H1 (cell line): ENCODE results near the gene NRDE2. TPM values are rescaled to one million over a fixed set of nuclear protein-coding genes. Genes with fewer than 3 reads are reported as not detected.

Experiments used
- CTCF ChIA-PET: fragments of 300-600 bp; sonication (Branson Sonifier 250); formaldehyde crosslinking; loops from one replicate; lab custom pipeline; 2021; ENCODE audit not compliant: partially characterized antibody; lab: Charles Lee
- POLR2A ChIA-PET: fragments of 300-600 bp; sonication (Branson Sonifier 250); formaldehyde crosslinking; loops from one replicate; lab custom pipeline; 2021; ENCODE audit warnings: inconsistent platforms; ENCODE audit not compliant: partially characterized antibody; lab: Charles Lee
- DNase-seq, 2 experiments: peaks; one replicate each; pipeline versions ENCODE4 v3.0.0 to v3.0.0-alpha.2; 2010 to 2022; ENCODE audit warnings: low spot score in 2 of 2, low read depth in 1 of 2, mixed read lengths in 1 of 2
- FAIRE-seq: peaks from 2 replicates; lab custom pipeline; 2011; peaks lifted over from hg19 to GRCh38; lab: Jason Lieb, UNC
- H2AFZ ChIP-seq: 2 replicates; pipeline ENCODE4 v1.8.1; 2012; ENCODE audit warnings: low read length, inconsistent platforms
- H2AK5ac ChIP-seq: 2 replicates; pipeline ENCODE4 v1.6.1; 2013; ENCODE audit warnings: low read depth, low read length
- H2BK120ac ChIP-seq: replicated peaks from 2 replicates; pipeline ENCODE3; 2013; ENCODE audit warnings: low read depth, low read length, inconsistent platforms
- H2BK12ac ChIP-seq: 2 replicates; pipeline ENCODE4 v1.6.1; 2013; ENCODE audit warnings: low read depth, low read length
- H2BK15ac ChIP-seq: 2 replicates; pipeline ENCODE4 v1.6.1; 2013; ENCODE audit warnings: low read length
- H2BK20ac ChIP-seq: 2 replicates; pipeline ENCODE4 v1.6.1; 2013; ENCODE audit warnings: low read length
- H2BK5ac ChIP-seq: 2 replicates; pipeline ENCODE4 v1.6.1; 2013; ENCODE audit warnings: low read depth, low read length
- H3K14ac ChIP-seq: 2 replicates; pipeline ENCODE4 v1.6.1; 2013; ENCODE audit warnings: inconsistent platforms; ENCODE audit not compliant: insufficient read length
- H3K18ac ChIP-seq: 2 replicates; pipeline ENCODE4 v1.6.1; 2013; ENCODE audit warnings: low read length; ENCODE audit errors: extremely low read depth
- H3K23ac ChIP-seq: 2 replicates; pipeline ENCODE4 v1.6.1; 2013; ENCODE audit warnings: inconsistent platforms; ENCODE audit not compliant: insufficient read length
- H3K23me2 ChIP-seq: 2 replicates; pipeline ENCODE4 v1.6.1; 2013; ENCODE audit warnings: low read depth, low read length
- H3K27ac ChIP-seq: 2 replicates; pipeline ENCODE4 v1.6.1; 2011; ENCODE audit warnings: low read depth, low read length, inconsistent platforms
- H3K27me3 ChIP-seq, 4 experiments: replicated peaks in 1 of 4; 1 replicate in 1 of 4; 2 replicates in 3 of 4; pipeline versions ENCODE4 v1.6.1 to v1.8.1; 2011 to 2013; ENCODE audit warnings: low read length in 3 of 4, mild to moderate bottlenecking in 3 of 4, inconsistent platforms in 2 of 4, mixed read lengths in 2 of 4, moderate library complexity in 1 of 4; ENCODE audit not compliant: control insufficient read depth in 3 of 4, insufficient read depth in 3 of 4; ENCODE audit errors: extremely low read depth in 1 of 4
- H3K36me3 ChIP-seq, 4 experiments: 2 replicates each; pipeline versions ENCODE4 v1.6.1 to v1.8.1; 2011 to 2013; ENCODE audit warnings: mild to moderate bottlenecking in 4 of 4, low read length in 3 of 4, moderate library complexity in 2 of 4, control low read depth in 1 of 4, inconsistent platforms in 1 of 4; ENCODE audit not compliant: insufficient read depth in 4 of 4, control insufficient read depth in 2 of 4
- H3K4ac ChIP-seq: replicated peaks from 2 replicates; pipeline ENCODE3; 2013; ENCODE audit warnings: low read length, low read depth, mixed read lengths, inconsistent platforms; ENCODE audit not compliant: insufficient read length
- H3K4me1 ChIP-seq, 4 experiments: replicated peaks in 1 of 4; 1 replicate in 1 of 4; 2 replicates in 3 of 4; pipeline versions ENCODE4 v1.6.1 to v1.8.1; 2011 to 2013; ENCODE audit warnings: low read length in 3 of 4, inconsistent platforms in 2 of 4, mixed read lengths in 1 of 4; ENCODE audit not compliant: insufficient read depth in 4 of 4, control insufficient read depth in 3 of 4
- H3K4me2 ChIP-seq, 2 experiments: 2 replicates each; pipeline versions ENCODE4 v1.6.1 to v1.8.1; 2011 to 2013; ENCODE audit warnings: low read depth in 2 of 2, low read length in 2 of 2, control low read depth in 1 of 2, inconsistent platforms in 1 of 2, mild to moderate bottlenecking in 1 of 2; ENCODE audit not compliant: insufficient read depth in 1 of 2
- H3K4me3 ChIP-seq, 4 experiments: fragments of 200-600, 300-600 bp in 1 of 4; sonication (generic), shearing (Covaris generic), sonication (Bioruptor Twin) in 1 of 4; 2 replicates each; pipeline versions ENCODE4 v1.5.1 to v1.8.1; 2011 to 2016; ENCODE audit warnings: low read length in 4 of 4, low read depth in 3 of 4, control low read depth in 2 of 4, inconsistent platforms in 2 of 4, mild to moderate bottlenecking in 2 of 4, mixed read lengths in 1 of 4, moderate library complexity in 1 of 4; ENCODE audit not compliant: insufficient read depth in 2 of 4; ENCODE audit errors: extremely low read depth in 1 of 4
- H3K56ac ChIP-seq: replicated peaks from 2 replicates; pipeline ENCODE3; 2013; ENCODE audit warnings: low read depth, mild to moderate bottlenecking, mixed read lengths, low read length, inconsistent platforms; ENCODE audit not compliant: insufficient read length
- H3K79me1 ChIP-seq: 2 replicates; pipeline ENCODE4 v1.6.1; 2013; ENCODE audit warnings: low read depth, low read length, control low read depth
- H3K79me2 ChIP-seq, 2 experiments: 2 replicates each; pipeline versions ENCODE4 v1.6.1 to v1.8.1; 2012 to 2013; ENCODE audit warnings: low read length in 2 of 2, mild to moderate bottlenecking in 2 of 2, inconsistent platforms in 1 of 2; ENCODE audit not compliant: insufficient read depth in 2 of 2, control insufficient read depth in 1 of 2
- H3K9ac ChIP-seq, 4 experiments: replicated peaks in 1 of 4; 1 replicate in 1 of 4; 2 replicates in 3 of 4; pipeline versions ENCODE4 v1.6.1 to v1.8.1; 2011 to 2013; ENCODE audit warnings: low read depth in 3 of 4, low read length in 3 of 4, control low read depth in 2 of 4, mild to moderate bottlenecking in 2 of 4, moderate library complexity in 2 of 4, inconsistent platforms in 1 of 4; ENCODE audit errors: extremely low read depth in 1 of 4
- H3K9me3 ChIP-seq, 2 experiments: 2 replicates each; pipeline versions ENCODE4 v1.6.1 to v1.8.1; 2012 to 2013; ENCODE audit warnings: mild to moderate bottlenecking in 2 of 2, moderate library complexity in 2 of 2, control low read depth in 1 of 2, inconsistent platforms in 1 of 2, low read depth in 1 of 2, low read length in 1 of 2, mixed read lengths in 1 of 2; ENCODE audit not compliant: insufficient read depth in 2 of 2
- H4K20me1 ChIP-seq, 2 experiments: replicated peaks in 1 of 2; 2 replicates each; pipeline versions ENCODE3 to v1.8.1; 2011 to 2013; ENCODE audit warnings: inconsistent platforms in 2 of 2, low read length in 2 of 2, mild to moderate bottlenecking in 1 of 2; ENCODE audit not compliant: insufficient read depth in 2 of 2, control insufficient read depth in 1 of 2
- H4K5ac ChIP-seq: 2 replicates; pipeline ENCODE4 v1.6.1; 2013; ENCODE audit warnings: low read length, low read depth, mixed read lengths, inconsistent platforms; ENCODE audit not compliant: insufficient read length
- H4K8ac ChIP-seq: 2 replicates; pipeline ENCODE4 v1.8.0; 2013; ENCODE audit warnings: mild to moderate bottlenecking, moderate library complexity, low read length, inconsistent platforms; ENCODE audit not compliant: insufficient read depth; ENCODE audit errors: extremely low read depth
- H4K91ac ChIP-seq: replicated peaks from 2 replicates; pipeline ENCODE3; 2013; ENCODE audit warnings: low read length, mixed read lengths, inconsistent platforms; ENCODE audit not compliant: insufficient read length
- CHD2 ChIP-seq: IDR thresholded peaks from 2 replicates; pipeline ENCODE4 v1.6.1; 2012; ENCODE audit warnings: low read length, improper control_type of control experiment
- CREB1 ChIP-seq: IDR thresholded peaks from 2 replicates; pipeline ENCODE4 v1.6.1; 2012; ENCODE audit warnings: inconsistent platforms
- JUND ChIP-seq: IDR thresholded peaks from 2 replicates; pipeline ENCODE4 v1.6.1; 2011; ENCODE audit warnings: mild to moderate bottlenecking, improper control_type of control experiment, low read length
- MAFK ChIP-seq: IDR thresholded peaks from 2 replicates; pipeline ENCODE4 v1.6.1; 2012; ENCODE audit warnings: low read depth, mild to moderate bottlenecking, improper control_type of control experiment, low read length
- NANOG ChIP-seq: IDR thresholded peaks from 2 replicates; pipeline ENCODE4 v1.6.1; 2011; ENCODE audit warnings: low read length, low read depth, mild to moderate bottlenecking, inconsistent platforms; ENCODE audit not compliant: insufficient read depth, poor library complexity, severe bottlenecking
- NRF1 ChIP-seq: IDR thresholded peaks from 2 replicates; pipeline ENCODE4 v1.6.1; 2011; ENCODE audit warnings: mild to moderate bottlenecking, low read depth, low read length, improper control_type of control experiment
- POLR2A ChIP-seq, 2 experiments: IDR thresholded peaks; 1 replicate in 1 of 2; 2 replicates in 1 of 2; pipeline ENCODE4 v1.6.1; 2011; ENCODE audit warnings: low read depth in 2 of 2, low read length in 2 of 2, mild to moderate bottlenecking in 2 of 2; ENCODE audit errors: control extremely low read depth in 1 of 2
- RFX5 ChIP-seq: IDR thresholded peaks from 2 replicates; pipeline ENCODE4 v1.6.1; 2011; ENCODE audit warnings: low read depth, low read length, improper control_type of control experiment, borderline replicate concordance
- RNF2 ChIP-seq: fragments of 200-900, 300-1000 bp; sonication (generic); IDR thresholded peaks from 2 replicates; pipeline ENCODE4 v1.7.1; 2016; ENCODE audit warnings: borderline replicate concordance, low read depth, mild to moderate bottlenecking, antibody characterized with exemption, low read length; ENCODE audit not compliant: poor library complexity, severe bottlenecking; ENCODE audit errors: missing control alignments
- SIN3A ChIP-seq, 2 experiments: IDR thresholded peaks in 1 of 2; conservative IDR thresholded peaks in 1 of 2; 2 replicates each; pipeline ENCODE4 v1.6.1; 2011 to 2012; ENCODE audit warnings: low read length in 2 of 2, improper control_type of control experiment in 1 of 2, low read depth in 1 of 2, mild to moderate bottlenecking in 1 of 2
- SRF ChIP-seq: IDR thresholded peaks from 2 replicates; pipeline ENCODE4 v1.6.1; 2011; ENCODE audit warnings: mild to moderate bottlenecking, low read depth, low read length, moderate library complexity
- TEAD4 ChIP-seq: IDR thresholded peaks from 2 replicates; pipeline ENCODE4 v1.6.1; 2012; ENCODE audit warnings: low read depth, low read length, inconsistent platforms, mixed read lengths
- USF2 ChIP-seq: IDR thresholded peaks from 2 replicates; pipeline ENCODE4 v1.6.1; 2011; ENCODE audit warnings: low read length, improper control_type of control experiment
- whole genome bisulfite sequencing, 2 experiments: shearing (Covaris generic) in 1 of 2; methylation state at CpG; one replicate each; pipeline versions ENCODE4 v1.1.6 to v1.1.7; 2013 to 2015; ENCODE audit warnings: low lambda C conversion rate in 2 of 2, mixed read lengths in 2 of 2, inconsistent platforms in 1 of 2, low coverage in 1 of 2, missing lambda C conversion rate in 1 of 2; ENCODE audit not compliant: insufficient replicate concordance in 2 of 2, insufficient coverage in 1 of 2, insufficient read length in 1 of 2; ENCODE audit errors: extremely low coverage in 1 of 2, missing lambda C conversion rate in 1 of 2; 5-methylcytosine and 5-hydroxymethylcytosine counted together
- polyA plus RNA-seq, 7 experiments: library from polyadenylated mRNA; depleted of rRNA in 3 of 7; stranded (reverse) in 5 of 7; unstranded in 2 of 7; fragments of >200 nt in 5 of 7; fragments of 200-250 nt in 2 of 7; gene quantifications; 1 replicate in 5 of 7; 2 replicates in 1 of 7; 4 replicates in 1 of 7; pipeline versions ENCODE4 v1.2.1 to v1.2.3, GENCODE V29; 2011 to 2013; ENCODE audit warnings: missing spikeins in 2 of 7, mixed read lengths in 2 of 7
- total RNA-seq: library from RNA; stranded (reverse); fragmentation: NEBNext Ultra II Directional; extraction: Animal tissue kit (Norgen Biotek cat#: 25700); gene quantifications from 2 replicates; pipeline ENCODE4 v1.2.1, GENCODE V29; 2021

NRDE2 gene
- total and polyA plus RNA-seq, 2 of the 8 experiments (the other 6 are each of a cell fraction or from before 2014, with no cell fraction given), result 4.9 to 12.1 TPM

GRCh38 chr14:90248594-90248993 lies 83.1 kb downstream of the NRDE2 start:
- CTCF ChIA-PET, result no interaction called here
- TF ChIP-seq RFX5 (no peak), TEAD4 (no peak), RNF2 (no peak), SIN3A (conservative IDR thresholded peaks at IDR 0.05 in 1 of 2, IDR thresholded peaks at IDR 0.05 in 1 of 2; ENCODE audit: low read depth in 1 of 2, low read length in 2 of 2) (no peak), CREB1 (no peak), POLR2A (IDR thresholded peaks at IDR 0.05; ENCODE audit: control extremely low read depth in 1 of 2, low read depth in 2 of 2, low read length in 2 of 2) (no peak), USF2 (no peak), MAFK (no peak), CHD2 (no peak), NANOG (no peak), JUND (no peak), SRF (no peak), NRF1 (no peak)

More at GRCh38 chr14:90248594-90248993, 83.1 kb downstream of the NRDE2 start:
- no peak overlapping the region for H4K5ac ChIP-seq
- no peaks in the 10 kb centered on the region for H3K79me2 ChIP-seq
- H3K56ac ChIP-seq, result no peak overlapping the region
- no peak overlapping the region for H2AK5ac ChIP-seq
- no peak overlapping the region for H3K18ac ChIP-seq
- no peak overlapping the region for H3K4ac ChIP-seq
- POLR2A ChIA-PET, result no interaction called here
- no peak overlapping the region for H2BK20ac ChIP-seq
- H3K36me3 ChIP-seq, result no peaks in the 10 kb centered on the region
- H3K27me3 ChIP-seq, result no peaks in the 10 kb centered on the region; a peak in 2 of 7 replicates
- no peaks in the 10 kb centered on the region for H3K4me1 ChIP-seq
- no peak overlapping the region for H2BK15ac ChIP-seq
- H2AFZ ChIP-seq, result no peak overlapping the region
- no peak overlapping the region for H4K91ac ChIP-seq
- no peak overlapping the region for H3K27ac ChIP-seq
- H2BK5ac ChIP-seq, result no peak overlapping the region
- H4K20me1 ChIP-seq, result no peaks in the 10 kb centered on the region
- no peak overlapping the region for H4K8ac ChIP-seq
- FAIRE-seq (no peak), DNase-seq (no peak)
- 85% methylated on average over 2 of the region's 2 CpGs; no CpG with 5 or more reads in 1 of the 2 experiments for WGBS, 2 experiments
- H3K9ac ChIP-seq, result no peak overlapping the region
- H3K14ac ChIP-seq, result no peak overlapping the region
- H3K23ac ChIP-seq, result no peak overlapping the region
- no peak overlapping the region for H3K4me2 ChIP-seq
- H3K23me2 ChIP-seq, result no peaks in the 10 kb centered on the region
- H2BK12ac ChIP-seq, result no peak overlapping the region
- no peak overlapping the region for H3K4me3 ChIP-seq
- no peak overlapping the region for H2BK120ac ChIP-seq
- peaks cover 0 to 6% of the 10 kb centered on the region in 2 experiments; a peak in 2 of 4 replicates for H3K9me3 ChIP-seq
- no peaks in the 10 kb centered on the region for H3K79me1 ChIP-seq
